ENCODE results near the gene CCDC33.

The CCDC33 gene

DNA sequence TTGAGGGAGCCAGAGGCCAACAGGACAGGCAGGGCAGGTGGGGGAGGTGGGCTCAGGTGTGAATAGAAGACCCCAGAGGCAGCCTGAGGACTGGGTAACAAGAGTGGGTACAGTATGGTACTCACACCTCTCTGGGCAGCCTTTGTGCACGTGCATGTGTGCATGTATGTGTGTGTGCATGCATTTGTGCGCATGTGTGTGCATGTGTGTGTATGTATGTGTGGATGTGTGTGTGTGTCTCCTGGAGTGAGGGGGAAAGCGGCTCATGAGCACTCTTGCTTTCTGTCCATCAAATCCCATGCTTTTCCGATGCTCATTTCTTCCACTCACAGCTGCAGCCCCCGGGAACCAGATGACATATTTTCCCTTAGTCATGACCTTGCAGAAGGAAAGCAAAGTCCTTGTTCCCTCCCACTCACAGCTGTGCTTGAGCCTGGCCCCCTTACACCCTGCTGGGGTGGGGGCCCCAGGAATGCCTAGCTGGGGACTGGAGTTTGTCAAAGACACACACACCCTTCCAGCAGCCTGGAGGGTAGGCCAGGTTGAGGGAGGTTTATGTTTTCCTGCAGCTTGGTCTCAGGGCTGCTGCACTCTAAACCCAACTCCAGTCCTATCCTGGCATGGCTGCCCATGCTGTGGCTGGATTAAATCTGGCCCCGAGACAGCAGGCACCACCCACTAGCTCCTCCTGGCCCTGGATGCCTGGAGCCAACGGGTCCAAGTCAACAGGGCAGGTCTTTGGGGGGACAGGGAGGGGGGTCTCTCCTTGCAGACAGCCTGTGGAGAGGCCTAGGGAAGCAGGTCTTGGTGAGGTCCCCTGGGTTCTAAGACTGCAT, 22.5 kb downstream of the CCDC33 start:
- no peak for DNase-seq (ENCODE audit: low read depth in 2 of 2)

GRCh38 chr15:74259292-74259648, 23.1 kb downstream of the CCDC33 start:
- DNase-seq (ENCODE audit: low read depth in 2 of 2), result no peak

- no peak for DNase-seq (ENCODE audit: low read depth in 2 of 2)
Observed at GRCh38 chr15:74259821-74260607, 23.9 kb downstream of the CCDC33 start.

DNA sequence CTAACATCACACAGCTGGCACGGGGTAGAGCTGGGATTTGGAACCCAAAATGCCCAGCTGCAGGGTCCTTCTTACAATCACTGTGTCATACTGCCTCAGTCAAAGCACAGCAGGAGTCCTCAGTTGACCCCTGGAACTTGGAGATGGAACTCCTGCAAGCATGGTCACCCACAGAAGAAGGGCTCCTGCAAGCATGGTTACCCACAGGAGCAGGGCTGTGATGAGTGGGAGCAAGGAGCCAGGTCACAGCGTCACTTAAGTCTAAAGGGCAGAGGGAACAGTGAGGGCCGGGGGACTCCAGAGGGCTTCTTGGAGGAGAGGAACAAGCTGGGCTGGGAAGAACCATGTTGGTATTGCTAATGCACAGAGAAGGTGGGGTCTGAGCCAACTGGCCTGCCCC, 24.9 kb downstream of the CCDC33 start:
- no peak for DNase-seq (ENCODE audit: low read depth in 2 of 2)

DNA sequence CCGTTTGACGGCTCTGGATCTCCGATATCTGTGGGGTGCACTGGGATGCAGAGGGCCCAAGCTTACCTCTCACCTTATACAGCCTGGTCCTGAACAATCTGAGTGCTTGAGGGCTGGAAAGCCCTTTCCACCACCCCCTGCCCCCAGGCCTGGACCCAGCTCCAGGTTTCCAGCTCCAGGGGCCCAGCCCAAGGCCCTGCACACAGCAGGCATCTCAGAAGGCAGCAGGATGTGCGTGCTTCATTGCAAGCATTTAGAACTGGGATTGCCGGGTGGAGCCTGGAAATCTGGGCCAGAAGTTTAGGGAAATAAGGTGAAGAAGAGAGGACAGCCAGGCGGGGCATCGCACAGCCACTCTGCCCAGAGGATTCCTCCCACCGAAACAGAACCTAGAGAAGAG, 25.6 kb downstream of the CCDC33 start:
- DNase-seq (ENCODE audit: low read depth in 2 of 2), result no peak

DNA sequence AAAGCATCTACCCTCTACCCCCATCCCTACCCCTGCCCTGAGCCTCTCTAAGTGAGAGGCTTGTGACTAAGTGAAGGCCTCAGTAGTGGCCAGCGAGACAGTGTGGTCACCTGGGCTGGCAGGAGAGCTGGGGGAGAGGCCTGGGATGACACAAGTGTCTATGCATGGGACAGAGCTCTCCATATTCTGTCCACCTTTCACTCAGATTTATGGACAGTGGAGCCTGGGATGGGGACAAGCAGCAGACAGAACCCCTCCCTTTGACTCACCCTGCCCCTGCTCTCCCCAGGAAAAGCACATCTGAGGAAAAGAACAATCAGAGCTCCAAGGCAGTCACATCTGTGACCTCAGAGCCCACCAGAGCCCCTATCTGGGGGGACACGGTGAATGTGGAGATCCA, 26.0 kb downstream of the CCDC33 start:
- no peak for DNase-seq (ENCODE audit: low read depth in 2 of 2)

- DNase-seq (ENCODE audit: low read depth in 2 of 2), result no peak
Observed at GRCh38 chr15:74262625-74263024, 26.5 kb downstream of the CCDC33 start.

GRCh38 chr15:74263466-74263865, 27.3 kb downstream of the CCDC33 start:
- DNase-seq (ENCODE audit: low read depth in 2 of 2), result no peak

DNA sequence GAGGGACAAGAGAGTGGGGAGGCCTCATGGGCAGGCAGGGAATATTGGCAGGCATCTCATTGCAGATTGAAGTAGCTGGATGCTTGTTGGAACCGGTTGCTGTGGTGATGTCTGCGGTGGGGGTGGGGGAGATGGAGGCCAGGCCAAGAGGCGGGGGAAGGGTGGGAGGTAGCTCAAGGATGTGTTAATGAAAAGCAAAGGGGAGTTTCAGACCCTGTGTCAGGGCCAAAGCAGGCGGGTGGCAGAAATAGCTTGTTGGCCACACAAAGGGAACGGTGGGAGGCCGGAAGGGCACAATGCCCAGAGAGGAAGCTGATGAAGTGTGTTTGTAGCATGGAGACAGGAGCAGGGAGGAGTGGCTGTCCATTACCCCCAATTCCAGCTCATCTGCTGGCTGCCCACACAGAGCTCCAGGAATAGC, 28.0 kb downstream of the CCDC33 start:
- DNase-seq (ENCODE audit: low read depth in 2 of 2), result no peak

GRCh38 chr15:74265046-74265639, 29.0 kb downstream of the CCDC33 start:
- no peak for DNase-seq (ENCODE audit: low read depth in 2 of 2)

DNA sequence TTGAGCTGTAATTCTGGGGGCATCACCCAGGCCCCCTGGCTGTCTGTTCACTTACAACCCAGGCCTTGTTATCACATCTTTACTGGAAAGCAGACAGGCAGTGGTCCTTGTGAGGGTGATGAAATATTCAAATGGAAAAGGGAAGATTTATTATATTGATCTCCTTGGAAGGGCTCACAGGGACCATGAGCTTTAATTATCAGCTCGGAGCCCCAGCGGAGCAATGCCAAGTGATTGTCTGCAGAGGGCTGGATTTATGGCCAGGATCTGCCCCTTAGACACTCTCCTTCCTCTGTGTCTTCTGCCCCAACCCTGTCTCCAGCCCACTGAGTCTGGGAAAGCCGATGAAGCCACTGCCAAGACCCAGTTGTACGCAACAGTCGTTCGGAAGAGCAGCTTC, 31.9 kb downstream of the CCDC33 start:
- DNase-seq (ENCODE audit: low read depth in 2 of 2), result no peak

- no peak for DNase-seq (ENCODE audit: low read depth in 2 of 2)
Observed at GRCh38 chr15:74269362-74270035, 33.4 kb downstream of the CCDC33 start.

- no peak for DNase-seq (ENCODE audit: low read depth in 2 of 2)
Observed at GRCh38 chr15:74270155-74270554, 34.0 kb downstream of the CCDC33 start.

DNA sequence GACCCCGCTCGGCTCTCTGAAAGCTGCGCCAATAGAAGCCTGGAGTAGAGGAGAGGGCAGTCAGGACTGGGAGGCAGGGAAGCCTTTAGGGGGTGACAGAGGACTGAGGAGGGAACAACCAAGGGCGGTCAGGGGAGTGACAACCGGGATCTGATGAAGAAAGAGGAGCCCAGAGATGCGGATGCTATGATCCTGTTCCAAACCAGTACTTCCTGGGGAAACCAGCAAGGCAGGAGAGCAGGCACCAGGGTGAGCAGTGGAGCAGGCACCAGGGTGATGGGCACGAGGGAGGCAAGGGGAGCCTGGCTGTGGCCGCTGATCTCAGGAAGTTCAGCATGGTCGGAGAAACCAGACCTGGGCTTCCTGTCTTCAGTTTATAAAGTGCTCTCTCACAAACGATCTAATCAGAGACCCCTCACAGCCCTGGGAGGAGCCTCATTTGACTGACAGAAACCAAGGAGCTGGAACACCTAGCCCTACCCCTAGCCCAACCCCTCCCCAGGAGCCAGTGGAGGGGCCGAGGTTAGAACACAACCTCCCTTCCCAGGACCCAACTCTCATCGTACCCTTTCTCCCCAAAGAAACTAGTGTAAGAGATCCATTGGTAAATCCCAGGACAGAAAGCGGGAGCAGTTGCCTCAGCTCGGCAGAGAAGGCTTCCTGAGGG, 34.9 kb downstream of the CCDC33 start:
- DNase-seq (ENCODE audit: low read depth in 2 of 2), result no peak

GRCh38 chr15:74272812-74273211, 36.7 kb downstream of the CCDC33 start:
- no peak for DNase-seq (ENCODE audit: low read depth in 2 of 2)

- DNase-seq (ENCODE audit: low read depth in 2 of 2), result no peak
Observed at GRCh38 chr15:74274470-74275038, 38.4 kb downstream of the CCDC33 start.

DNA sequence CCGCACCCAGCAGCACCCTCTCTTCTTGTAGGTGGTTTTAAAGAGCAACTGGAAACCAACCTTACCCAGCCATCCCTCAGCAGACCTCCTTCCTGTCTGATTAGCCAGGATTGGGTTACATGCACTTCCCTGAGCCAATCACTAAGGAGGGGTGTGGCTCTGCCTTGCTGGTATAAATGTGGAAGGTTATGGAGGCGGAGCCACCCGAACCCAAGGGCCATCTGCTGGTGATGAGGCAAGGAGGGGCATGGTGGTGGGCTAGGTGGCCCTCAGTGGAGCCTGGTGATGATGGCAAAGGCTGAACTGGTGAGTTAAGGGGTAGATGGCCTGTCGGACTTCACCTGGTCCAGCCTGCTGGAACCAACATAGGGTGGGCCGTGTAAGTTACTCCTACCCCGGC, 39.8 kb downstream of the CCDC33 start:
- DNase-seq (ENCODE audit: low read depth in 2 of 2), result no peak

DNA sequence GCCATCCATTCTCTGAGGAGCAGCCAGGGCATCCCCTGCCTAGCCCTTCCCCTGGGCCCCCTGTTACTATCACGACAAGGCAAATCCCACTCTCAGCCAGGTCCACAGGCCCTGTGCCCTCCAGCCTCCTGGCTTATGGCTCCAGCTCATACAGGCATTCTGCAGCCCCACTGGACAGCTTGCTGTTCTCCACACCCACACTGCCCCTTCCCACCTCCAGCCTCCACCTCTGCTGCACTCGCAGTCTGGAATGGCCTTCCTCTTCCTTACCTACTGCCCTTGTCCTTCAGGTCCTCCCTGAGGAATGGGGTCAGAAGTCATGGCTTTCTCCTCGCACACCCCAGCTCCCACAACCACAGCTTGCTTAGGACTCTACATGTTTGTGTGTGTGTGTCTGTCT, 40.4 kb downstream of the CCDC33 start:
- no peak for DNase-seq (ENCODE audit: low read depth in 2 of 2)

- DNase-seq (ENCODE audit: low read depth in 2 of 2), result no peak
Observed at GRCh38 chr15:74277242-74277810, 41.2 kb downstream of the CCDC33 start.

- no peak for DNase-seq (ENCODE audit: low read depth in 2 of 2)
Observed at GRCh38 chr15:74278207-74278606, 42.1 kb downstream of the CCDC33 start.

Data from stimulated activated CD4-positive, alpha-beta T cell treated with anti-CD3 and anti-CD28 coated beads, Interleukin-15, amount 100 ng/mL, for 48 hours (primary cell).